ENCODE results near the gene NKAIN2. TPM values are rescaled to one million over a fixed set of nuclear protein-coding genes. Genes with fewer than 3 reads are reported as not detected.
"Not testable (repeated sequence)": the region's sequence is repeated elsewhere in the genome, so short reads cannot be mapped to it uniquely, and the experiment has no call there.

The NKAIN2 gene
- total RNA-seq, 8 experiments from 2014 or later = 0.51 to 31.8 (median 10.1) TPM

DNA sequence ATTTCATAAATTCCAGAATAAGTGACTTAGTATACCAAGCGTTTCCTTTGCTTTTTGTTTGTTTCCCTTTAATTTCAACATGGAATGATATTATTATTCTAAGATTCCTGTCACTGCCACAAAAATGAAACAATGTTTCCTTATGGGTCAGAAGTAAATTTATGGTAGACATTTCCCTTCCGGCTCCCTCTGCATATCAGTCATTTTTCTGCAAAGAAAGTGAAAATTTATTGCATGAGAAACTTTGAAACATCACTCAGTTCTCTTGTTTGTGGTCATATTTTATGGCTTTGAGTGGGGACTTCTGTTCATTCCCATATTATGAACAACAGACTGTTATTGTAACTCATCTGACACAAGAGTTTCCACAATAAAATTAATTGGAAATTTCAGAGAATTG, 97.8 kb downstream of the NKAIN2 start:
- 0 to 100% (median 76%) methylated on average over 2 of the region's 2 CpGs for WGBS, 10 experiments
- peaks cover 0 to 7% of the 10 kb centered on the region in 2 donors for H3K4me1 ChIP-seq (replicated peaks in 1 of 2)
- no peak overlapping the region for H3K4me3 ChIP-seq
- in situ Hi-C loops (cut with MboI; ENCODE audit: low pct_unique_long_range_greater_than_20kb in 2 of 9, low sequenced_read_pairs in 9 of 9, unreplicated experiment in 9 of 9) = no loop called here
- no peak overlapping the region for H3K27ac ChIP-seq
- ATAC-seq (replicated peaks in 6 of 8) = no peak

DNA sequence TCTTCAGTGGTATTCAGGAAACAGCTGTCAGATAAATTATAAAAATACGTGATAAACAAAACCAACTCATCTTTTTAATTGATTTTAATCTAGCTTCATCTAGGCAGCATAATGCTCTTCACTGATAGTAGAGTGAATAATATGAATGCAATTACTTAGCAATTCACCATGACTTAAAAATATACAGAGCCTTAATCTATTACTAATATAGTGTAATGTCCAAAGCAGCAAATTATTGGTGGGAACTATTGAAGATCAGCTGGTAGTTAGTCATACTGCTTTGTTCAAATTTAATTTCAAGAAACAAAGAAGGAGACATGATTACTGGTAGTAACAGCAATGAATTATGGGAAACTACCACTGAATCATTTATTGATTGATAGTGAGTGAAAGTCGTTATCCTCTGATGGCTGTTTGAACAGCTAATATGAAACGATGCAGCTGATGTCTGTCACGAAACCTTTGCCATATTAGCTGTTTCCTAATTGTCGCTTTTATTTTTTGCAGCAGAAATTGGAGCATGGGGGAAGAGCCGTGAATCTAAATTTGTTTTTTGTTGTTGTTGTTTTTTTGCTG, 99.2 kb downstream of the NKAIN2 start:
- in situ Hi-C loops (cut with MboI; ENCODE audit: low pct_unique_long_range_greater_than_20kb in 2 of 9, low sequenced_read_pairs in 9 of 9, unreplicated experiment in 9 of 9) = no loop called here
- Histone ChIP-seq H3K4me3 (no peak overlapping the region), H3K27ac (no peak overlapping the region), H3K4me1 (replicated peaks in 1 of 2) (peaks cover 0 to 7% of the 10 kb centered on the region in 2 donors)
- ATAC-seq (replicated peaks in 6 of 8) = peak in 5 of 8 experiments; percentile 33 to 74 (median 63)
- WGBS, 10 experiments = 14 to 90% (median 81%) methylated on average over 2 to 6 of the region's 6 CpGs

DNA sequence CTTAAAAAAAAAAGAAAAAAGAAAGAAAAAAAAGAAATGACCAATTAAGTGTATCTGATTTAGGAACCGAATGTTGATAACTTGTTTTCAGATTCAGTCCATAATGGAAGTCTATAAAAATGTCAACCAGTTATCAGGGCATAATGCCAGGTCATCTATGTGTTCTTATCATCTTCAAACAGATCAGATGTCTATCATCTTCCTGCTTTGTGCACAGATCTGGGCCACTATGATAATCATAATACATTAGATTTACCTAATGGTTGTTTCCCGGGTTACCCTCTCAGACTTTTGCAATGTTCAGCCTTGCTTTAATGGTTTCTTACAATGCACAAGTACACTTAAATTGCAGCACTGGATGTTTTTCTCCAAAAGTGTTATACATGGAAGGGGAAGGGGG, 100.6 kb downstream of the NKAIN2 start:
- in situ Hi-C loops (cut with MboI; ENCODE audit: low pct_unique_long_range_greater_than_20kb in 2 of 9, low sequenced_read_pairs in 9 of 9, unreplicated experiment in 9 of 9) = no loop called here
- peaks cover 0 to under 1% of the 10 kb centered on the region in 2 donors for H3K4me1 ChIP-seq (replicated peaks in 1 of 2)
- WGBS, 10 experiments = 42 to 100% (median 88%) methylated on average over 1 to 2 of the region's 2 CpGs
- no peak overlapping the region for H3K27ac ChIP-seq
- H3K4me3 ChIP-seq = no peak overlapping the region
- ATAC-seq (replicated peaks in 6 of 8) = no peak

DNA sequence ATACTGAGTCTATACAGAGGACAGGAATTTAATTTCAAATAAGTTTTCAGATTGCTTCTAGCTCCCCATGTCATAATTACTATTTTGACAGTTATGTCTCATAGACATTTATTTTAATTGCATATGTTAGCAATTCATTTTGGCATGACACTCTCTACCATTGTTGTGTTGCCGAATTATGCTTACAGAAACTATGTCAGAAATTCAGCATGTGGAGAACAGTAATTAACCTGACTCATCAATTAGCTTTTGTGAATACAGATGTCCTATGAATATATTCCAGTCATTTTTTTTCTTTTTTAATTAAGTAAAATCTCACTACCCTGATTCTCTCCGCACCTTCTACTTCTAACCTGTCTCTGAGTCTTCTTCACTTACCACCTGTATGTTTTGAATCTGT, 105.1 kb downstream of the NKAIN2 start:
- H3K27ac ChIP-seq = no peak overlapping the region
- in situ Hi-C loops (cut with MboI; ENCODE audit: low pct_unique_long_range_greater_than_20kb in 2 of 9, low sequenced_read_pairs in 9 of 9, unreplicated experiment in 9 of 9) = no loop called here
- peak in 1 of 8 experiments; percentile 44 for ATAC-seq (replicated peaks in 6 of 8)
- no peak overlapping the region for H3K4me3 ChIP-seq
- WGBS, 10 experiments = 0 to 100% (median 83%) methylated on average over 1 to 2 of the region's 2 CpGs
- no peaks in the 10 kb centered on the region for H3K4me1 ChIP-seq (replicated peaks in 1 of 2)

DNA sequence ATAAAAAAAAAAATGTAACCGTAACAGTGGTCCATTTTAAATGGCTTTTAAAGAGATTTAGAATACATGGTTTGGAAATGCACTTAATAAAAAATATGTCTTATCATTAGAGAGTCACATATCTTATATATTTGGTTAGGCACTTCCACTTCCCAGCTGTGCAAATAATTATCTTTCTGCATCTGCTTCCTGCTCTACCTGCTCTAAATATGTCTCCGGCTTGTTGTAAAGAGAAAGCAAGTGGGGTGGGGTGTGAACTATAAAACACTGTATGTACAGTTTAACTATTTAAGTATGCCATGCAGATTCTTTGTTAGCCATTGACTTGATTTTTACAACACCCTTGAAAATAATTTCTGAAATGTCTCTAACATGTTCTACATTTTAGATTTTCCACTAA, 106.3 kb downstream of the NKAIN2 start:
- WGBS, 10 experiments = 28 to 100% (median 100%) methylated on average over 1 to 2 of the region's 2 CpGs; no CpG with 5 or more reads in 1 of the 10 experiments
- no peak overlapping the region for H3K27ac ChIP-seq
- H3K4me1 ChIP-seq (replicated peaks in 1 of 2) = no peaks in the 10 kb centered on the region
- peak in 1 of 8 experiments; percentile 50 for ATAC-seq (replicated peaks in 6 of 8)
- in situ Hi-C loops (cut with MboI; ENCODE audit: low pct_unique_long_range_greater_than_20kb in 2 of 9, low sequenced_read_pairs in 9 of 9, unreplicated experiment in 9 of 9) = no loop called here
- H3K4me3 ChIP-seq = no peak overlapping the region

DNA sequence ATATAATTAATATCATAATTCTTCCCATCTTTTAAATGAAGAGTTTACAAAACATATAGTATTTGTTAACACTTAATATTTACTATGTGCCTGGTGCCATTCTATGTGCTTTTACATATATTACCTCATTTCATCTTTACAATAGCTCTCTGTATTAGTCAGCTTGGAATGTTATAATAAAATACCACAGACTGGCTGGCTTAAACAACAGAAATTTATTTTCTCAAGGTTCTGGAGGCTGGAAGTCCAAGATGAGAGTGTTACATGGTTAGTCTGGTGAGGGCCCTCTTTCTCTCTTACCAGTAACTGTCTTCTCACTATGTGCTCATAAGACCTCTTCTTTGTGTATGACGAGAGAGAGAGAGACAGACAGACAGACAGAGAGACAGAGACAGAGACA, 110.2 kb downstream of the NKAIN2 start:
- Histone ChIP-seq H3K27ac (no peak overlapping the region), H3K4me1 (replicated peaks in 1 of 2) (no peaks in the 10 kb centered on the region), H3K4me3 (no peak overlapping the region)
- WGBS, 10 experiments = 29 to 100% (median 67%) methylated on average over 1 of the region's 1 CpG; no CpG with 5 or more reads in 3 of the 10 experiments
- no peak for ATAC-seq (replicated peaks in 6 of 8)
- in situ Hi-C loops (cut with MboI; ENCODE audit: low pct_unique_long_range_greater_than_20kb in 2 of 9, low sequenced_read_pairs in 9 of 9, unreplicated experiment in 9 of 9) = no loop called here

DNA sequence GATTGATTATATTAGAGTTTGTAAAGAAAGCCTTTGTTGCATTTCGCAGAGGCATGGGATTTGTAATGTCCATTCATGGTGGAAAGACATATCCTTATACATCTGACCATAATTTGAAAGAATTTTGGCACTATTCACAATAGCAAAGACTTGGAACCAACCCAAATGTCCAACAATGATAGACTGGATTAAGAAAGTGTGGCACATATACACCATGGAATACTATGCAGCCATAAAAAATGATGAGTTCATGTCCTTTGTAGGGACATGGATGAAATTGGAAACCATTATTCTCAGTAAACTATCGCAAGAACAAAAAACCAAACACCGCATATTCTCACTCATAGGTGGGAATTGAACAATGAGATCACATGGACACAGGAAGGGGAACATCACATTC, 119.7 kb downstream of the NKAIN2 start:
- ATAC-seq (replicated peaks in 6 of 8); H3K4me3 ChIP-seq; H3K27ac ChIP-seq; in situ Hi-C loops (cut with MboI; ENCODE audit: low pct_unique_long_range_greater_than_20kb in 2 of 9, low sequenced_read_pairs in 9 of 9, unreplicated experiment in 9 of 9): not testable (repeated sequence)
- WGBS, 10 experiments = 18 to 100% (median 76%) methylated on average over 1 of the region's 3 CpGs; no CpG with 5 or more reads in 6 of the 10 experiments
- peaks cover 0 to 27% of the 10 kb centered on the region in 2 donors for H3K4me1 ChIP-seq (replicated peaks in 1 of 2)

DNA sequence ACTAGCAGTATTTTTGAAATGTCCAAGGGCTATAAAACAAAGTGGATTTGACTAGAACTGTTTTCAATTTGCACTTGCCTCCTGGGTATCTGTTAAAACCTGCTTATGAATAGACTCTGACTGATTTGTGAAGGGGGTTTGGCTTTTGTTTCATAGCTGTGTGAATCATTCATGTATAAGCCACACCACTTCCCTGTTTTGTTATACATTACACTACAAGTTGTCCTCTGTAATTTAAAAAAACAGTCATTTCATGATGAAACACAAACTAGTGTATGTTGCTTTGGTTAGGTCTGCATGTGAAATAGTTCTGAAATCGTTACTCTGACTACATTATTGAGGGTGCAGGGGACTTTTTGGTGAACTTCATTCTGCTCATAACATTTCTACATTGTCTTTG, 121.7 kb downstream of the NKAIN2 start:
- 0 to 57% (median 40%) methylated on average over 1 of the region's 1 CpG; no CpG with 5 or more reads in 1 of the 10 experiments for WGBS, 10 experiments
- H3K27ac ChIP-seq = no peak overlapping the region
- no peak overlapping the region for H3K4me3 ChIP-seq
- peak in 7 of 8 experiments; percentile 52 to 92 (median 67) for ATAC-seq (replicated peaks in 6 of 8)
- in situ Hi-C loops (cut with MboI; ENCODE audit: low pct_unique_long_range_greater_than_20kb in 2 of 9, low sequenced_read_pairs in 9 of 9, unreplicated experiment in 9 of 9) = no loop called here
- H3K4me1 ChIP-seq (replicated peaks in 1 of 2) = peaks cover 0 to 16% of the 10 kb centered on the region in 2 donors

DNA sequence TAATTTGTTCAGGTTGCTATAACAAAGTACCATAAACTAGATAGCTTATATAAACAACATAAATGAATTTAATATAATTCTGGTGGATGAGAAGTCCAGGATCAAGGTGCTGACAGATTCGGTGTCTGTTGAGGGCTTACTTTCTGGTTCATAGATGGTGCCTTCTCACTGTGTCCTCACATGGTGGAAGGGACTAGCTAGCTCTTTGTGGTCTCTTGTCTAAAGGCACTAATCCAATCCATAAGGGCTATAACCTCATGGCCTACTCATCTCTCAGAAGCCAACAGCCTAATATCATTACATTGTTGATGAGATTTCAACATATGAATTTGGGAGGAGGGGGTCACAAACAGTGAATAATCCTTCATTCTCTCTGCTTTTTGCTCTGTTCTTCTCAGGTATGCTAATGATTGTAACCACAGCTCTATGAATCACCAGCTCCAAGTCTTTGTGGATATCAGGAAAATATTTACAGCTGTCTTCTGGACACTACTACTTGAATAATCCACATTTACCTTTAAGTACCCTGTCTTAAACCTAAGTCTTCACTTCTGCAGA, 122.3 kb downstream of the NKAIN2 start:
- 0 to 100% (median 63%) methylated on average over 1 of the region's 1 CpG; no CpG with 5 or more reads in 3 of the 10 experiments for WGBS, 10 experiments
- no peak overlapping the region for H3K27ac ChIP-seq
- H3K4me3 ChIP-seq = no peak overlapping the region
- peaks cover 0 to 13% of the 10 kb centered on the region in 2 donors for H3K4me1 ChIP-seq (replicated peaks in 1 of 2)
- ATAC-seq (replicated peaks in 6 of 8) = peak in 3 of 8 experiments; percentile 64 to 79 (median 64)
- in situ Hi-C loops (cut with MboI; ENCODE audit: low pct_unique_long_range_greater_than_20kb in 2 of 9, low sequenced_read_pairs in 9 of 9, unreplicated experiment in 9 of 9) = no loop called here

DNA sequence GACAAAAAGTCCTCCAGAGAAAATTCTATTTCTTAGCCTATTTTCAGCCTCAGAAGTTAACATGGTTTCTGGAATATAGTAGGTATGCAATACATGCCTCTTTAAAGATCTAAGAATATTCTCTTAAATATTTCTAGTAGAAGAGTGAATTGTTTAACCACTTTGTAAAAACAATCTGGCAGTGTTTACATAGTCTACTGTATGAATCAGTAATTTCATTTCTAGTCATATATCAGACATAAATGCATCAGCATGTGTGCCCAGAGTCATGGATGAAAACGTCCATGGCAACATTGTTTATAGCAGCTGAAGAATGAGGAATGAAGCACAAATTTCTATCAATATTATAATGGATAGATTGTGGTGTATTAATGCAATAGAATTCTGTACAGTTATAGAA, 124.9 kb downstream of the NKAIN2 start:
- ATAC-seq (replicated peaks in 6 of 8) = peak in 1 of 8 experiments; percentile 14

DNA sequence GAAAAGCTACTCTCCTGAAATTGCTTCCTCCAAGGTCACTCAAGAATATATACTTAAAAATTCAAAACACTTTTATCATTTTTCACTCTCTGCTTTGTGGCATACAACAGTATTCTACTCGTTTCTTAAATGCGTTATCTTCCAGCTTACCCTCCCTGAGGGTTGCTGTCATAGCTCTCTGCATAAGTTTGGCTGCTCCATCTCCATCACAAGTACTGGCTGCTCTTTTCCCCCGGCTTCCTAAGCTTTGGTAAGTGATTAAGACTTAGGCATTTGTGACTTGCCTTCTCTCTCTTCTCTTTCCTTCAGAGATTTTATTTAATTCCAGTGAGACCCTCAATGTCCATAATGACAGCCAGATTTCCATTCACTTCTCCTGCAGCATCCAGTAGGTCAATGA, 128.3 kb downstream of the NKAIN2 start:
- Histone ChIP-seq H3K4me3 (no peak overlapping the region), H3K4me1 (replicated peaks in 1 of 2) (peaks cover 0 to 8% of the 10 kb centered on the region in 2 donors), H3K27ac (no peak overlapping the region)
- WGBS, 10 experiments = 5 to 86% (median 63%) methylated on average over 2 to 3 of the region's 3 CpGs; no CpG with 5 or more reads in 2 of the 10 experiments
- in situ Hi-C loops (cut with MboI; ENCODE audit: low pct_unique_long_range_greater_than_20kb in 2 of 9, low sequenced_read_pairs in 9 of 9, unreplicated experiment in 9 of 9) = no loop called here
- ATAC-seq (replicated peaks in 6 of 8) = no peak

More for the DNA sequence above, 124.9 kb downstream of the NKAIN2 start:
- WGBS, 10 experiments = 0 to 70% (median 17%) methylated on average over 1 of the region's 1 CpG; no CpG with 5 or more reads in 1 of the 10 experiments
- Histone ChIP-seq H3K4me1 (replicated peaks in 1 of 2) (peaks cover 0 to 13% of the 10 kb centered on the region in 2 donors), H3K27ac (no peak overlapping the region), H3K4me3 (no peak overlapping the region)
- in situ Hi-C loops (cut with MboI; ENCODE audit: low pct_unique_long_range_greater_than_20kb in 2 of 9, low sequenced_read_pairs in 9 of 9, unreplicated experiment in 9 of 9) = no loop called here

DNA sequence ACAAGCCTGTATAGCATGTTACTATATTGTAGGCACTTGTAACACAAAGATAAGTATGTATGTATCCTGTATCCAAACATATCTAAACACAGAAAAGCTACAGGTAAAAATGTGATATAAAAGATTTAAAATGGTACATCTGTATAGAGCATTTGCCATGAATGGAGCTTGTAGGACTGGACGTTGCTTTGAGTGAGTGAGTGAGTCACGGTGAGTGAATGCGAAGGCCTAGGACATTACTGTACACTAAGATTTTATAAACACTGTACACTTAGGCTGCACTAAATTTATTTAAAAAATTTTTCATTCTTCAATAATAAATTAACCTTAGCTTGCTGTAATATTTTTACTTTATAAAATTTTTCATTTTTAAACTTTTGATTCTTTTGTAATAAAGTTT, 136.9 kb downstream of the NKAIN2 start:
- H3K4me3 ChIP-seq = no peak overlapping the region
- ATAC-seq (replicated peaks in 6 of 8) = no peak
- in situ Hi-C loops (cut with MboI; ENCODE audit: low pct_unique_long_range_greater_than_20kb in 2 of 9, low sequenced_read_pairs in 9 of 9, unreplicated experiment in 9 of 9) = no loop called here
- WGBS, 10 experiments = 16 to 100% (median 90%) methylated on average over 1 to 3 of the region's 3 CpGs
- no peak overlapping the region for H3K27ac ChIP-seq
- H3K4me1 ChIP-seq (replicated peaks in 1 of 2) = peaks cover 0 to 5% of the 10 kb centered on the region in 2 donors

DNA sequence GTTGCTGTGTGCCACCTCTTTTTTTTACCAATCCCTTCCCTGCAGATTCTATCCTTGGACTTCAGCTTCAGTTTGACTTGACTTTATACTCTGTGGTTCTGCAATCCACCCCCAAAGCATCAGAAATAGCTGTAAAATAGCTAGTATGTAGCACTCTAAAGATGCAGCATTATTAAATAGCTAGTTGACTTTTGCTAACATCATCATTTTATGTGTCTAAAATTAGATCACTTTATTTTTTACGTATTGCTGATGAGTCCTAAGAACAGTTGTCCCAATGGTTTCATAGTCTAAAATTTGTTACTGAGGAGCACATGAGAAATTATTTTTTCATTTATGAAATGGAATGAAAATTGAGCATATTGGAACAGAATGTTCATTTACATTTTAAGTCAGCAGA, 138.2 kb downstream of the NKAIN2 start:
- H3K4me1 ChIP-seq (replicated peaks in 1 of 2) = peaks cover 2 to 5% of the 10 kb centered on the region in 2 donors
- H3K4me3 ChIP-seq = no peak overlapping the region
- H3K27ac ChIP-seq = no peak overlapping the region
- 0 to 100% (median 100%) methylated on average over 1 of the region's 1 CpG; no CpG with 5 or more reads in 1 of the 10 experiments for WGBS, 10 experiments
- in situ Hi-C loops (cut with MboI; ENCODE audit: low pct_unique_long_range_greater_than_20kb in 2 of 9, low sequenced_read_pairs in 9 of 9, unreplicated experiment in 9 of 9) = no loop called here
- ATAC-seq (replicated peaks in 6 of 8) = no peak

DNA sequence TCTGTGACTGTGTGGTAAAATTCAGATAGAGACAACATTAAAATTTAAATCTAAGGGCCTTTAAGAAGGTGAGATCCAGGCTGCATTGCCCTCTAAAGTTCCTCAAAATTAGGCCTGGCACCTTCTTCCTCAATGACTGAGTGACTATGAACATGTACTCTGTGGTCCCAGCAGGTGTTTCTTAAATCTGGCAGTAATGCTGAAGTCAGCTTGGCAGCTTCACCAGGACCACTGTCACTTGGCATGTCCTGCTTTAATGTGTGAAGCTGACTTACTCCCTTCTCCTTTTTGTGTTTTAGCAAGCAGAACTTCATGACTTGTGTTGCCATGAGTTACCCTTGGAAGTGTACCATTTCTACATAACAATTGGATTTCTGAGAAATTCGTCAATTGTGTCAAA, 141.7 kb downstream of the NKAIN2 start:
- Histone ChIP-seq H3K4me1 (replicated peaks in 1 of 2) (peaks cover 3 to 6% of the 10 kb centered on the region in 2 donors), H3K27ac (no peak overlapping the region), H3K4me3 (no peak overlapping the region)
- 0 to 86% (median 50%) methylated on average over 1 of the region's 1 CpG; no CpG with 5 or more reads in 3 of the 10 experiments for WGBS, 10 experiments
- in situ Hi-C loops (cut with MboI; ENCODE audit: low pct_unique_long_range_greater_than_20kb in 2 of 9, low sequenced_read_pairs in 9 of 9, unreplicated experiment in 9 of 9) = no loop called here
- ATAC-seq (replicated peaks in 6 of 8) = no peak

Data from motor neuron (in vitro differentiated cells).